NCI-H446 treated with DMSO at 0.1 percent for 48 hours (cell line): ENCODE results near the gene MESD.

Experiments used
- DNase-seq: peaks from one replicate; lab custom pipeline; 2025; lab: John Stamatoyannopoulos, UW

MESD gene

DNA sequence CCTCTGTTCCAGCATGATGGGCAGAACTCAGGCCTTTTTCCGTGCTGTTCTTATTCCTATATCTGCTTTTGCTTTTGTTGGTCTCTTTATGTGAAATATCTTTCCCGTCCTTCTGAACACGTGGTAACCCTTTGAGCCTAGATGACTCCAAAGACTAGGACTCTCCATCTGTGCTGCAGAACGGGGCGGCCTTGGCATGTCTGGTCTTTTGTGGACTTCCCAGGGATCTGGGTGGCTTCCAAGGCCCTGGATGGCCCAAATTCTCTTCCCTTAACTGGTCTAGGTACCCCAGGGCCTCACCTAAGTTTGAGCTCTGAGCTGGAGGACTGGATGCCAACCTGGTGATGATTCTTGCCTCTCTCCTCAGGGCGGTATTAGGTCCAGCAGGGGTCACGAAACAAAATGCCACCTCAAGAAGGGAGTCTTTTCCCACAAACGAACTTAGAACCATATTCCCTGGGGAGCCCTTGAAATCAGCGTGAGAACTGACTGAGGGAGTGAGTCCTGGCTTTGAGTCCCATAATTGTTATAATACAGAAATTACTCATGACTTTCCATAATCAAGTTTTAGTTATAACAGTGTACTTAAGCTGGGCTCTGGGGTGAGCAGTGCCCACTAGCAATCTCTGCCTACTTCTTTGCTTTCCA, 25.0 kb upstream of the MESD start:
- no peak for DNase-seq

DNA sequence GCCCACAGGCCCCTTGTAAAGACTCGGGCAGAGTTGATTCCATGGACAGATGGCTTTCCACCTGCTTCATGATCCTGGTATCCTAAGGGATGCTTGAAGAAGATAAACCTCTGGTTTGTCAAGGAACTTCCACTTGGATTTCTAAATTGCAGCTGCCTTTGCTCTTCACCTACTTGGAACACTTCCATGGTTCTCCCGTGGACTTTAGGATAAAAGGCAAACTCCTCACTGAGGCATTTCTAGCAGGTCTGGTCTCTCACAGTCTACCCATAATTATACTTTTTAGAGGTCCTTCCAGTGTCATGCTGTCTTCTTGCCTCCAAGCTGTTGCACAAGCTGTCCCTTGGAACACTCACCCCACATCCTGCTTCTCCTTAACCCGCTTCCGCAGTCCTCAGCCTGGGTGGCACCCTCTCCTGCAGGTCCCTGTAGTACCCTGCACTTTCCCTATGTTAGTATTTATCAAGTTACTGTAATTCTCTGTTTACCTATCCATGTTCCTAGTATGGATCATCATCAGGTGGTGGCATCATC, 23.8 kb upstream of the MESD start:
- DNase-seq: no peak

DNA sequence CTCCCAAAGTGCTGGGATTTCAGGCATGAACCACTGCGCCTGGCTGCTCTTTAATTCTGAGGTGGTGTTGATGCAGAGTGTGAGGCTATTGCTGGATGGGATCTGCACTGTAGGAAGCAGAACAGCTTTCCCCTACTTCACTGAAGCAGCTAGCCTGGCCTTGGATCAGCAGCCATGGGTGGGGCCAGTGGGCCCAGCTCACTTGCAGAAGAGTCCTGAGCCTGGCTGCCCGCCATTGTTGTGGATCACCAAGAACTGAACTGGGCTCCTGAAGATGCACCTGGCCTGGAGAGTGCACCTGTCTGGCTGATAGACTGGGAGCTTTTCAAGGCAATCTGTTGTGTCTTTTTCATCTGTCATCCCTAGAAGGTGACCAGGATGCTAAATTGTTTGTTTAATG, 23.0 kb upstream of the MESD start:
- DNase-seq: no peak

DNA sequence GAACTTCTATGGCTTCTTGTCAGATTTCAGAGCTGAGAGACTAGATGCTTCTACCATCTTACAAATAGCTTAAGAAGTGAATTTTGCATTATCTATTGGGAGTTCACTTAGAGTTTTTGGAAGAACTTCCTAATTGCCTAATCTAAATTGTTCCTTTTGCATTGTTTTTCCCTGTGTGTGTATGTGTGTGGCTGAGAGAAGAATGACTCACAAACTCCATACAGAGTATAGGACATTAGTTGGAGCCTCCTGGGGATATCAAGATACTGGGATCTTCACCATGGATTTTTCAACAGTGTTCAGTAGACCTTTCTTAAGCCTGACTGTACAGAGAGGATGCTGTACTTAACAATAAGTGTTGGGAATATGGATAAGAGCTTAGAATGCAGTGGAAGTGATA, 22.0 kb upstream of the MESD start:
- no peak for DNase-seq

DNA sequence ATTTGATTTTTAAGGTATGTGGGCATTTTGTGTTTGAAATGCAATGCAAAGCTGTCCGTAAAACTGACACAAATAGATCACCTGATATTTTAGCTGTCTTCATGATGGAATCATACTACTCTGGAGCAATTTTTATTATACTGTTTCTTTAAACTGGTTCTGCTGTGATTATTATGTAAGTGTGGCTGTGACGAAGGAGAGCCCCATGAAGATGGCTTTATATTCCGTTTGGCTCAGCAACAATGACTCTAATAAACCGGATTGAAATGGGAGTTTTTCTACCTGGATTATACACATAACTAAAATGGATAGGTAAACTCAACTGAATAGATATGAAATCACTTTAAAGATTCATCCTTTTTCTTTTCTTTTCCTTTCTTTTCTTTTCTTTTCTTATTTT, 20.5 kb upstream of the MESD start:
- no peak for DNase-seq

DNA sequence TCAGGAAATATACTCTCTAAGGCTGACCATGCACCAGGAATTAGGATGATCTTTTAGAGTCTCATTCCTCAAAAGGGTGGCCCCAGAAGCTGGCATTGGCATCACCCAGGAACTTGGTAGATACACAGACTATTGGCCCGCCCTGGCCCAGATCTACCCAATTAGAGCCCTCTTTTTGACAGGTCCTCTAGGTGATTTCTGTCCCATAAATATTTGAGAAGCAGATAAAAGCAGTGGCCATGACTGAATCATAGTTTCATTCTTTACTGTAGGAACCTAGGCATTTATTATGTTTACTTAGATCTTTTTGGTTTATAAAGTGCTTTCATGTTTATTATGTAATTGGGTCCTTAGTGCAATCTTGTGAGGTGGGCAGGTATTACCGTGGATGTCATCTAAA, 18.7 kb upstream of the MESD start:
- no peak for DNase-seq

DNA sequence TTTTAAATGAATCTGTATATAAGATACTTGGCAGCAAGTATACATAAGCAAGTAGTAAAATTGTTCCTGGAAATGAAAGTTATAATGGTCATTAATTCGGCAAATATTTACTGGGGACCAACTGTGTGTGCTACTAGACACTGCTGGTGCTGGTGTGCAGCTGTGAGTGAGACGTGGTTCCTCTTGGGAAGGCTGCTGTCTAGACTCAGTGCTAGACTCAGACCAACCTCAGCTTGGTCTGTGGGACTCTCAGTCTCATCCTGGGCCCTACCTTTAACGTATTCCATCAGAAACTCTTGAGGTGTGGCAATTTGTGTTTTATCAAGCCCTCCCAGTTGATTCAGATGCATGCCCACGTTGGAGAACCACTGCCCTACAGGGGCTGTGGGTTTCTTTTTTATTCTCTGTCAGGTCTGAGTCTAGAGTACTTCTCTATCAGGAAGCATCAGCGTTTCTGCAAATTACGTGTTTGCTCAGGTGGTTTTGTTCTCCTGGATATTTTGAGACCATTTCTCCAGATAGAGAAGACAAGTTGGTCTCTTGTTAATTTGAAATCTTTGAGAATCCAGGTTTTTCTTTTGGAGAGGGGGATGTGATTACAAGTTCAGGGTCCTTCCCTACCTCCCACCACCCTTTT, 17.9 kb upstream of the MESD start:
- no peak for DNase-seq

DNA sequence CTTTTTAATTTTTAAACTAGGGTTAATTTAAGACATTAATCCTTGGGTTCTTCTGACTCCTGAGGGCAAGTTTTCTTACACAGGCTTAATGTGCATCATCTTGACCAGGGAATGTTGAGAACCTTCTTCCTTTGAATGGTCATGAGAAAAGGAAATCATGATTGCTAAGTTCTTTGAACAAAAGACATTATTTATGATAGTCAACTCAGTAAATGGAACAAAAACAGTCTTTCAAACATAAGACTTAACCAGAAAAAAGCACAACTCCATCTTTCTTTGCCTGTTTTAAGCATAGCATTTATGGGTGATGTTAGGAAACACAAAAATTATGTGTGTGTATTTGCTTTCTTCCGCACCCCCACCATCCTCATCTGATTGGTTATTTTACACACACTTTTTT, 16.5 kb upstream of the MESD start:
- no peak for DNase-seq

DNA sequence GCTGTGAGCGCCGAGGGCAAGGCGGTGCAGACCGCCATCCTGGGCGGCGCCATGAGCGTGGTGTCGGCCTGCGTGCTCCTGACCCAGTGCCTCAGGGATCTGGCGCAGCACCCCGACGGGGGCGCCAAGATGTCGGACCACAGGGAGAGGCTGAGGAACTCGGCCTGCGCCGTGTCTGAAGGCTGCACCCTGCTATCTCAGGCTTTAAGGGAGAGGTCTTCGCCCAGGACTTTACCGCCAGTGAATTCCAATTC, 13.4 kb upstream of the MESD start:
- DNase-seq: no peak

DNA sequence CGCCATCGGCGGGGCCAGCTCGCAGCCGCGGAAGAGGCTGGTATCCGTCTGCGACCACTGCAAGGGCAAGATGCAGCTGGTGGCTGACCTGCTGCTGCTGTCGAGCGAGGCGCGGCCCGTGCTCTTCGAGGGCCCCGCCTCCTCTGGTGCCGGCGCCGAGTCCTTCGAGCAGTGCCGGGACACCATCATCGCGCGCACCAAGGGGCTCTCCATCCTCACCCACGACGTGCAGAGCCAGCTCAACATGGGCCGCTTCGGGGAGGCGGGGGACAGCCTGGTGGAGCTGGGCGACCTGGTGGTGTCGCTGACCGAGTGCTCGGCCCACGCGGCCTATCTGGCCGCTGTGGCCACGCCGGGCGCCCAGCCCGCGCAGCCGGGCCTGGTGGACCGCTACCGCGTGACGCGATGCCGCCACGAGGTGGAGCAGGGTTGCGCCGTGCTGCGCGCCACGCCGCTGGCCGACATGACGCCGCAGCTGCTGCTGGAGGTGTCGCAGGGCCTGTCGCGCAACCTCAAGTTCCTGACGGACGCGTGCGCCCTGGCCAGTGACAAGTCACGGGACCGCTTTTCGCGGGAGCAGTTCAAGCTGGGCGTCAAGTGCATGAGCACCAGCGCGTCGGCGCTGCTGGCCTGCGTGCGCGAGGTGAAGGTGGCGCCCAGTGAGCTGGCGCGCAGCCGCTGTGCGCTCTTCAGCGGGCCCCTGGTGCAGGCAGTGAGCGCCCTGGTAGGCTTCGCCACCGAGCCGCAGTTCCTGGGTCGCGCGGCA, 12.9 kb upstream of the MESD start:
- no peak for DNase-seq

DNA sequence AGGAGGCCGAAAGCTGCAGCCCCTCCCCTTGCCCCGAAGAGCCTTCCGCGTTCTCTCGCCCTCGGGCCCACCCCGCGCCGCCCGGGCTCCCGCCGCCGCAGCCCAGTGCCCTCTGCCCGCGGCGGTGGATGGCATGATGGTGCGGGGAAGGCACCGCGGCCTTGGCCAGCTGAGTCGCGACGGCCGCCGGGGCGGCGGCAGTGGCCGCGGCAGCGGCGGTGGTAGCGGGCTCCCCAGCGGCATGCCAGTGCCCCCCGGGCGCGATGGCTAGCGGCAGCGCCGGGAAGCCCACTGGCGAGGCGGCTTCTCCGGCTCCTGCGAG, 12.4 kb upstream of the MESD start:
- DNase-seq: no peak

DNA sequence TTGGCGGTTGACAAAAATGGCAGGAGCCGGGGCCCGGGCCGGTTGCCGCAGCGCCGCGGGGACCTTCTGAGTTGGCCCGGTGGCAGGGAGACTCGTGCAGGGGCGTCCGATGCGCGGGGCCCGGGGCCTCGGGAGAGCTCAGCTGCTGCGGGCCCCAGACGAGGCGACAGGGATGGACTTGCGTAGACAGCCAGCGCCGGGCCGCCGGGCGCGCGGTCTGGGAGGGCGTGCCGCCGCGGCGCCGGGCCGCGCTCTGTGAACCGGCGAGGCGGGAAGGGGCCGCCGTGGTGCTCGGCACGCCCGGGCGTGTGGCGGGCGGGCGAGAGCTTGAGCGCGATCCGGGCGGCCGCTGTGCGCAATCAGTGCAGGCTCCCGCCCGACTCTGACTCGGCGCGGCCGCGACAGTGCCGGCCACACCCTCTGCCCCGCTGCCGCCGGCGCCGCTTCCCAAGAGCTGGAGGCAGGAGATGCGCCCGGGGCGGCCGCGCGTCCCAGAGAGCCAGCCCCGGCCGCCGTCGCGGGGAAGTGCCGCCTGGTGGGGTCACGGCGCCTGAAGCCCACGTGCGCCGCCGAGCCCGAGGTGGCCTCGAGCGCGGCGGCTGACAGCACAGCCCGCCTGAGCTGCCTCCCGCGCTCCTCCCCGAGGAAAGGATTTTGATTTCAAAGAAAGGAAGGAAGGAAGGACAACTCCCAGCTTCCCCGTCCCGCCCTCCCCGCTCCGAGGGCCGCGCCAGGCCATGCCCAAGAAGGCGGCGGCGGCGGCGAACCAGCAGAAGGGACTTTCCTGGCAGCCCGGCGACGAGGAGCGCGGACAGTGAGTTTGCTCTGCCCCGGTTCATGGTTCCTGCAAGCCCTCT, 11.8 kb upstream of the MESD start:
- no peak for DNase-seq

DNA sequence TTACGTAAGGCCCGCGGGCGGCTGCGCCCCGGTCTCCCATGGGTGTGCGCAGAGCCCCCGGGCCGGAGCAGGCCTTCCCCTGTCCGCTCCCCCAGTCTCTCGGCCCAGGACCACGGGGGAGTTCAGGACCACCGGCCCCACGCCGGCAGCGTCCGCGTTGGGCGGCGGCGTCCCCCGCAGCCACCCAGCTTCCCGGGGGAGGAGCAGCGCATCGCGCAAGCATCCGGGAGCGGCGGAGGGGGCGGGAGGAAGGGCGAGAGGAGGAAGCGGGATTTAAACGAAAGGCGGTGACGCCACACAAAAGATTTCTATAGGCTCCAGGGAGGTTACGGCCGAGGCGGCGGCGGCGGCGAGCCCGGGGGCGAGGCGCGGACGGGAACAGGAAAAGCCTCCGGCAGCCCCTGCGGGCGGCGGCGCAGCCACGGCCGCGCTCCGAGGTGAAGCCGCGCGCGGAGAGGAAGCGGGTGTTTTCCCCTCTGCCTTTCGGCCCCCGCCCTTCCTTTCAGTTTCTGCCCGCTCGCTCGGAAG, 11.1 kb upstream of the MESD start, which contains the start of gene TLNRD1:
Gene TLNRD1 (plus strand): TSS at position 300 of the 528 bp plus-strand sequence. CDS start 1,349 bp downstream, outside the sequence.
- DNase-seq: peak; percentile 75

DNA sequence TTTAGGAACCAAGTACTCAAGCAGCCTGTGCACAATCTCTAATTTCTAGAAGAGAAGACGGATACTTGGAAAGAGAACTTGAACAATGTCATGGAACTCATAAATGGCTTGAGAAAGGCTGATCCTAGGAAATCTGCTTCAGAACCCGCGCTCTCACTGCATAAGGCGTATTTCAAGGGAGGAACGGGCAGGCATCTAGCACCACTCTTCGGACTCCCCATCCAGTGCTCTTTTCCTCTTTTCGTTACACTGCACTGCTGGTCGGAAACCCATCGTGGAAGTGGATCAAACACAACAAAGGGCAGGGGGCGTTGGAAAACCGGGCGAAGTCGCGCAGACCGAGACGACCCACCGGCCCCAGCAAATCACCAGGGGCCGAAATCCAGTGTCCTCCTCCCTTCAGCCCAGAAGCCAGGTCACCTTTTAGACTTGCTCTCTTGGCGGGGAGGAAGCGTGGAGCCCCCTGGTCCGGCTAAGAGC, 10.6 kb upstream of the MESD start:
- DNase-seq: no peak

DNA sequence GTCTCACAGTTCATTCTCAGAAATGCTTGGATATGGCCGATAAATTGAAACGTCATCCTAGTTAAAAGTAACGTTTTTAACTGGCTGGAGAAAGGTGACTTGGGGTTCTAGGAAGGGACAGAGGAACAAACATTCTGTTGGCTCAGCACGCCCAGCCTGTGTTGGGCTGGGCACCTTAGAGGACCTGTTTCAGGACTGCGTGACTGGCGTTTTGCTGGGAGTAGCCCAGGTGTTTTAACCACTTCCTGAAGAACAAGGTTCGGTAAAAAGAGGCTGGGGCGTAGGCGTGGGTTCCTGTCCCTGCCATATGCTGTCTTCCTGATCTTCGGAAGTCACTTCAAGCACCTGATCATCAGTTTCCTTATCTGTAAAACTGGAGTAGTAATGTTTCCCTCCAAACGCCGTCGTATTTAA, 10.0 kb upstream of the MESD start:
- DNase-seq: no peak

DNA sequence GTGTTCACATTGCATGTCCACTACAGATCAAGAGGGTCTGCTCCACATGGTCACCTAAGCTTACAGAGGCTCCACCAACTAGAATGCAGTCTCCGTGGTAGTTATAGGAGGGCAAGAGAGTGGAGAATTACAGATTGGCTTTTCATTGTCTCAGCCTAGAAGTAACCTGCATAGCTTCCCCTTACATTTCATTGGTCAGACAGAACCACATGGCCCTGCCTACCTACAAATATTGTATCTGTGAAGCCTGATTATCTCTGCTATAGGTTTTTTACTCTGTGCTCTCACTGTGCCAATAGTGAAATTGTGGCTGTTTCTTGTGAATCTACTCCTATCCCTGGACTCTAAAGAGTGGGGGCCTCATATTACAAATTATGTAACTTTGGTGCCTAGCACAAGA, 8.6 kb upstream of the MESD start:
- no peak for DNase-seq

DNA sequence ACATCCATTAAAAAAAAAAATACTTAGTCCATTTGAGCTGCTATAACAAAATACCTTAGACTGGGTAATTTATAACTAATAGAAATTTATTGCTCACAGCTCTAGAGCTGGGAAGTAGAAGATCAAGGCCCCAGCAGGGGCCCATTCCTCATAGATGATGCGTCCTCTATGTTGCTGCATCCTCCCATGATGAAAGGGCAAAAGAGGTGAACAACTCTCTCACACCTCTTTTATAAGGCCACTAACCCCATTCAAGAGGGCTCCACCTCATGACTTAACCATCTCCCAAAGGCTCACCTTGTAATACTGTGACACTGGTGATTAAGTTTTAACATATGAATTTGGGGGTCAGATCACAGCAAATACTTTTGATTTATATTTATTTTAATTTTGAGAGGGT, 8.1 kb upstream of the MESD start:
- no peak for DNase-seq

DNA sequence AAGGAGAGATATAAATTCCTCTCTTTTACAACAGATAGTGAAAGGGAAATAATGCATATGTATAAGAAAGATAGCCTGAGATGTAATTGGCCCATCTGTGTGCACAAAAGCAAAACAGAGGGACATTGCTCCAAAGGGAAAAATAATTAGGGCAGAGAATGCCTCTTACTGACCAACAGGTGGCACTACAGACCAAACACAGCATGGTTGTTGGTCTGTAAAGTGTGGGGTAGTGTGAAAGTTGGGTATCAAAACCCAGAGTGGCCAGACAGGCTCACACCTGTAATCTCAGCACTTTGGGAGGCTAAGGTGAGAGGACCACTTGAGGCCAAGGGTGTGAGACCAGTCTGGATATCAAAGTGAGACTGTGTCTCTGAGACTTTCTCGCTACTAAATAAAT, 6.6 kb upstream of the MESD start:
- DNase-seq: no peak

DNA sequence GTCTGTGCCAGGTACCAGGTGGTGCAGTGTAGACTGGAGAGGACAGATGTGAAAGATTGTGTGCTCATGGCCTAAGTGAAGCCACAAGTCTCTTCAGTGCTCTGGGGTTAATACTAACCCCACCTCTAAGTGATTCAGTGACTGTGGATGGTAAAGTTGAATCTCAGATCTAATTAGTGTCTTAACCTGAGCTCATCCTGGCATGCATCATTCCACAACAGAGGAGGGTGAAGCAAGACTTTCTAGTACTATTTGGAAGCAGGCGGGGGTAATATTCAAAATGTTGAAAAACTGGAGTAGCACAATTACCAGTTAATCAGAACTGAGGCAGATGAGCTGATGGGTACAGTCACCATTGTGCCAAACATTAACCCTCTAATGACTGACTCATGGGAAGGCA, 2.8 kb upstream of the MESD start:
- no peak for DNase-seq

DNA sequence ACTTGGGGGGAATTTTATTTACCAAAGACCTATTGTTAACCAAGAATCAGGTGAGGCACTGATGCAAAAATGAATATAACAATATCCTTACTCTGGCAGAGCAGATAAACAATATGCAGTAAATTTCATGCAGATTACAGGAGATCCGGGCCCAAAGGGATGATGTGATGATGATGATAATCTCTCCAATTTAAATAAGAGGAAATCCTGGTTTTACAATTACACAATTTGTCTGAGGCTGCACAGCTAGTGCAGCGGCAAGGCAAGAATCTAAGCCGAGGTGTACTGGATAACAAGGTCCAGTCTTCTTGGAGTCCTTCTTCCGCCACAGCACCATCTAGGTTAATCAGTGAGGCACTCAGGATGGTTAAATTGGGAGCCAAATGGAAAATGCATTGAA, 2.4 kb upstream of the MESD start:
- no peak for DNase-seq

DNA sequence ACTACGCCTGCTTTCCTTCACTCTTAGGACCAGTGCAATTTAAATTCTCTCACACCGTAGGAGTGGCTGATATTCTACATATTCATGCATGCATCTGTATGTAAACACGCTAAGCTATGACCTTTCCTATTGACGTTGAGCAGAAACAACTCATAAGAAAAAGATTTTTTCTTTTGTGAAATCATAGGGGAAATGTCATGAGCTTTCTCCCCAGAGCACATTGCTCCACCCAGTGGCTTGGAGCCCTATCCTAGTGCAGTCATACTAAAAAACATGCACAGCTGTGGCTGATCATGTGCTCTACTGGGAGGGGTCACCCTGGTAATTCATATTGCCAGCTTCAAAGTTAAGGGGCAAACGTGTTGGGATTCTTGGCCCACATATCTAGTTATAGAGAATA, 1.8 kb upstream of the MESD start:
- peak; percentile 15 for DNase-seq

DNA sequence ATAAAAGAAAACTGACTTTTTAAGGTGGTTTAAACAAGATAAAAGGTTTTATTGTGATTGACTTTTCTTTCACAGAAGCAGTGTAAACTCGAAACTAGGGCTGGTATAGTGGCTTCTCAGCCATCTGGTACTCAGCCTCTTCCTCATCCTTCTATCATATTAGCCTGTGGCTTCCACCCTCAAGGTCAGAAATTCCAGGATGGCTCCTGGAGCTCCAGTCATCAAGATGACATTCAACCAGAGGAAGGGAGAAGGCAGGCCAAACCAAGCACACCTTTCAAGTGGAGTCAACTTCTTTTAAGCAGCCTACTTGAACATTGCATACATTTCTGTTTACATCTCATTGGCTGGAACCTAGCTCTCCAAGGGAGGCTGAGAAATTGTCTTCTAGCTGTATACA, 1.3 kb upstream of the MESD start:
- DNase-seq: no peak
